Small intestine (tissue), 7 donors: ENCODE data around the gene TLCD2. TPM values are rescaled to one million over a fixed set of nuclear protein-coding genes. Genes with fewer than 3 reads are reported as not detected.
"Not testable (repeated sequence)": the region's sequence is repeated elsewhere in the genome, so short reads cannot be mapped to it uniquely, and the experiment has no call there.

Experiments
- DNase-seq, 2 donors: peaks; one replicate each; pipeline versions ENCODE4 v3.0.0 to v3.0.0-alpha.2; 2013
- FAIRE-seq: peaks from 2 replicates; lab custom pipeline; 2012; peaks lifted over from hg19 to GRCh38; lab: Jason Lieb, UNC
- H3K27ac ChIP-seq, 3 donors: one replicate each; pipeline ENCODE4 v1.5.1; 2013; ENCODE audit warnings: low read length in 2 of 3, mild to moderate bottlenecking in 2 of 3, control low read depth in 1 of 3, inconsistent platforms in 1 of 3, low read depth in 1 of 3, moderate library complexity in 1 of 3
- H3K27me3 ChIP-seq, 3 donors: one replicate each; pipeline ENCODE4 v1.6.1; 2013; ENCODE audit warnings: low read length in 3 of 3, inconsistent platforms in 1 of 3; ENCODE audit not compliant: control insufficient read depth in 3 of 3, insufficient read depth in 3 of 3
- H3K36me3 ChIP-seq, 3 donors: one replicate each; pipeline ENCODE4 v1.6.1; 2013; ENCODE audit warnings: low read length in 3 of 3, inconsistent platforms in 1 of 3, low read depth in 1 of 3, mild to moderate bottlenecking in 1 of 3, moderate library complexity in 1 of 3; ENCODE audit not compliant: control insufficient read depth in 3 of 3, insufficient read depth in 2 of 3
- H3K4me1 ChIP-seq, 3 donors: one replicate each; pipeline ENCODE4 v1.6.1; 2013; ENCODE audit warnings: low read length in 2 of 3, inconsistent platforms in 1 of 3, low read depth in 1 of 3, mild to moderate bottlenecking in 1 of 3, moderate library complexity in 1 of 3; ENCODE audit not compliant: control insufficient read depth in 3 of 3, insufficient read depth in 2 of 3
- H3K4me3 ChIP-seq, 3 donors: one replicate each; pipeline ENCODE4 v1.5.1; 2013; ENCODE audit warnings: low read length in 3 of 3, control low read depth in 1 of 3, inconsistent platforms in 1 of 3, low read depth in 1 of 3, mild to moderate bottlenecking in 1 of 3, moderate library complexity in 1 of 3
- H3K9me3 ChIP-seq, 2 donors: one replicate each; pipeline ENCODE4 v1.6.1; 2013; ENCODE audit warnings: low read depth in 1 of 2, low read length in 1 of 2; ENCODE audit not compliant: control insufficient read depth in 2 of 2, insufficient read depth in 1 of 2
- WGBS, 3 donors: extraction: QIAGEN DNeasy Blood & Tissue Kit; methylation state at CpG; one replicate each; pipeline ENCODE4 v1.1.7; 2013; 5-methylcytosine and 5-hydroxymethylcytosine counted together
- polyA plus RNA-seq, 4 donors: library from polyadenylated mRNA; stranded (reverse) in 3 of 4; unstranded in 1 of 4; fragments of 200-250 nt in 3 of 4; fragments of 120-200 nt in 1 of 4; gene quantifications; one replicate each; pipeline versions ENCODE4 v1.2.1 to v1.2.3, GENCODE V29; 2013
- donor health status: healthy with polysubstance abuse.
- donor health status: control.
- donor health status: control.
- donor health status: Bipolar disorder and iron deficiency.
- donor health status: healthy.

The TLCD2 gene
- polyA plus RNA-seq, 4 donors = 1.8 to 10.3 (median 6.5) TPM

GRCh38 chr17:1697681-1698080, 12.5 kb downstream of the TLCD2 start:
- Histone ChIP-seq H3K36me3 (no peaks in the 10 kb centered on the region), H3K27ac (no peak overlapping the region), H3K4me1 (no peaks in the 10 kb centered on the region), H3K9me3 (no peaks in the 10 kb centered on the region), H3K4me3 (no peak overlapping the region), H3K27me3 (no peaks in the 10 kb centered on the region)
- DNase-seq (no peak), FAIRE-seq (no peak)
- WGBS, 3 donors = 48 to 61% (median 61%) methylated on average over 5 of the region's 5 CpGs

GRCh38 chr17:1695365-1695764, 14.8 kb downstream of the TLCD2 start:
- FAIRE-seq (no peak), DNase-seq (no peak)
- no peaks in the 10 kb centered on the region for H3K4me1 ChIP-seq
- H3K4me3 ChIP-seq = no peak overlapping the region
- H3K27ac ChIP-seq = no peak overlapping the region
- no peaks in the 10 kb centered on the region for H3K36me3 ChIP-seq
- 81 to 84% (median 83%) methylated on average over 8 of the region's 8 CpGs for WGBS, 3 donors
- H3K9me3 ChIP-seq = peaks cover 0 to 3% of the 10 kb centered on the region in 2 donors
- no peaks in the 10 kb centered on the region for H3K27me3 ChIP-seq

- DNase-seq = no peak
- H3K9me3 ChIP-seq = peaks cover 0 to 3% of the 10 kb centered on the region in 2 donors
- no peaks in the 10 kb centered on the region for H3K36me3 ChIP-seq
- H3K27ac ChIP-seq = no peak overlapping the region
- no peak for FAIRE-seq
- WGBS, 3 donors = 88 to 94% (median 91%) methylated on average over 7 of the region's 7 CpGs
- no peaks in the 10 kb centered on the region for H3K4me1 ChIP-seq
- H3K4me3 ChIP-seq = no peak overlapping the region
- H3K27me3 ChIP-seq = no peaks in the 10 kb centered on the region
Observed at GRCh38 chr17:1693339-1693738, 16.8 kb downstream of the TLCD2 start.

- Histone ChIP-seq H3K36me3 (no peaks in the 10 kb centered on the region), H3K9me3 (peaks cover 0 to 3% of the 10 kb centered on the region in 2 donors), H3K27ac (no peak overlapping the region), H3K27me3 (no peaks in the 10 kb centered on the region), H3K4me3 (no peak overlapping the region), H3K4me1 (no peaks in the 10 kb centered on the region)
- DNase-seq = no peak
- WGBS, 3 donors = 80 to 96% (median 94%) methylated on average over 4 to 5 of the region's 8 CpGs
- FAIRE-seq = no peak
Observed at GRCh38 chr17:1690544-1691221, 19.5 kb downstream of the TLCD2 start.

GRCh38 chr17:1688405-1688804, 21.8 kb downstream of the TLCD2 start:
- WGBS, 3 donors = 75 to 90% (median 79%) methylated on average over 5 to 6 of the region's 6 CpGs
- FAIRE-seq, H3K4me3 ChIP-seq: not testable (repeated sequence)

GRCh38 chr17:1686086-1686485, 24.1 kb downstream of the TLCD2 start:
- H3K9me3 ChIP-seq = no peaks in the 10 kb centered on the region
- H3K4me1 ChIP-seq = peaks cover 0 to 8% (median 6%) of the 10 kb centered on the region in 3 donors
- no peak overlapping the region for H3K27ac ChIP-seq
- 81 to 92% (median 86%) methylated on average over 7 of the region's 7 CpGs for WGBS, 3 donors
- FAIRE-seq (no peak), DNase-seq (no peak)
- peaks cover 7 to 25% (median 9%) of the 10 kb centered on the region in 3 donors for H3K36me3 ChIP-seq
- H3K4me3 ChIP-seq = no peak overlapping the region
- no peaks in the 10 kb centered on the region for H3K27me3 ChIP-seq

More at GRCh38 chr17:1688405-1688804, 21.8 kb downstream of the TLCD2 start:
- not testable (repeated sequence) for H3K27me3 ChIP-seq, H3K36me3 ChIP-seq, H3K9me3 ChIP-seq, H3K27ac ChIP-seq, DNase-seq, H3K4me1 ChIP-seq

- DNase-seq (peak; percentile 98 to 99), FAIRE-seq (no peak)
- H3K27ac ChIP-seq = peak within 1 kb of the TSS; percentile 90 to 94 (median 91)
- peaks cover 9 to 35% (median 13%) of the 10 kb centered on the region in 3 donors for H3K36me3 ChIP-seq
- peaks cover 0 to 8% (median 6%) of the 10 kb centered on the region in 3 donors for H3K4me1 ChIP-seq
- H3K4me3 ChIP-seq = peak within 1 kb of the TSS; percentile 72 to 99 (median 81)
- no peaks in the 10 kb centered on the region for H3K9me3 ChIP-seq
- 0% methylated on average over 71 to 72 of the region's 72 CpGs for WGBS, 3 donors
- no peaks in the 10 kb centered on the region for H3K27me3 ChIP-seq
Observed at GRCh38 chr17:1684378-1685189, 25.6 kb downstream of the TLCD2 start, which contains the start of gene PRPF8. TSS of gene PRPF8 (minus strand) at chr17:1684867. CDS start at chr17:1684571, 296 bp downstream.

- Histone ChIP-seq H3K9me3 (no peaks in the 10 kb centered on the region), H3K4me1 (peaks cover 0 to 8% (median 6%) of the 10 kb centered on the region in 3 donors), H3K36me3 (peaks cover 19 to 47% (median 22%) of the 10 kb centered on the region in 3 donors), H3K27me3 (no peaks in the 10 kb centered on the region), H3K27ac (no peak overlapping the region), H3K4me3 (peak overlapping the region; percentile 72 to 99 (median 81))
- DNase-seq (no peak), FAIRE-seq (no peak)
- whole genome bisulfite sequencing, 3 donors = 73 to 80% (median 79%) methylated on average over 5 of the region's 5 CpGs
Observed at GRCh38 chr17:1683459-1683858, 26.7 kb downstream of the TLCD2 start.
